Adrenal gland (tissue), 12 donors: Measurements from ENCODE around the gene MAD1L1. TPM values are rescaled to one million over a fixed set of nuclear protein-coding genes. Genes with fewer than 3 reads are reported as not detected.

Experiments
- DNase-seq, 7 donors: peaks; one replicate each; pipeline ENCODE4 v3.0.0-alpha.2; 2019 to 2020
- H3K27ac ChIP-seq, 5 donors: fragments of 200-600 bp; sonication (generic) in 4 of 5; 1 replicate in 3 of 5; 2 replicates in 2 of 5; pipeline versions ENCODE4 v1.5.1 to v1.8.0; 2016 to 2020; ENCODE audit warnings: mild to moderate bottlenecking in 1 of 5
- H3K27me3 ChIP-seq: fragments of 200-600 bp; 2 replicates; pipeline ENCODE4 v1.8.0; 2021
- H3K36me3 ChIP-seq, 2 donors: fragments of 200-600 bp; replicated peaks in 1 of 2; 1 replicate in 1 of 2; 2 replicates in 1 of 2; pipeline versions ENCODE4 v1.5.1 to v1.8.0; 2018 to 2022
- H3K4me1 ChIP-seq, 2 donors: fragments of 200-600 bp; replicated peaks in 1 of 2; 1 replicate in 1 of 2; 2 replicates in 1 of 2; pipeline versions ENCODE4 v1.5.1 to v1.8.0; 2018 to 2021
- H3K4me3 ChIP-seq, 4 donors: fragments of 200-600 bp; sonication (generic) in 3 of 4; one replicate each; pipeline ENCODE4 v1.5.1; 2016 to 2018
- H3K9me3 ChIP-seq, 3 donors: fragments of 200-600 bp; sonication (generic) in 1 of 3; replicated peaks in 1 of 3; 1 replicate in 2 of 3; 2 replicates in 1 of 3; pipeline versions ENCODE4 v1.5.1 to v1.8.0; 2016 to 2021
- CTCF ChIP-seq, 6 experiments: fragments of 450-650 bp in 4 of 6; fragments of 200-600 bp in 2 of 6; sonication (generic) in 1 of 6; IDR thresholded peaks; 1 replicate in 5 of 6; 2 replicates in 1 of 6; pipeline versions ENCODE4 v1.5.1 to v1.8.0; 2016 to 2021; ENCODE audit warnings: antibody characterized with exemption in 6 of 6, mild to moderate bottlenecking in 2 of 6, moderate library complexity in 1 of 6
- POLR2A ChIP-seq, 2 donors: fragments of 450-650 bp; IDR thresholded peaks; one replicate each; pipeline ENCODE4 v1.6.1; 2017; ENCODE audit warnings: antibody characterized with exemption in 2 of 2, mild to moderate bottlenecking in 2 of 2, moderate library complexity in 1 of 2
- WGBS, 4 donors: extraction: QIAGEN DNeasy Blood & Tissue Kit in 2 of 4; methylation state at CpG; one replicate each; pipeline versions ENCODE4 v1.1.5 to v1.1.7; 2013 to 2017; 5-methylcytosine and 5-hydroxymethylcytosine counted together
- intact Hi-C, 2 donors: fragments of 100-400 bp; cut with DNase I; formaldehyde crosslinking; loops; one replicate each; pipeline versions ENCODE4 v1.14.1 to v1.15.0; 2022 to 2023
- polyA plus RNA-seq, 3 donors: library from polyadenylated mRNA; stranded (reverse); fragments of 200-250 nt in 2 of 3; fragments of 350-450 nt in 1 of 3; fragmentation: Illumina TruSeq in 1 of 3; extraction: RNeasy Lipid Tissue Mini Kit (QIAGEN cat#74804) in 1 of 3; gene quantifications; one replicate each; pipeline ENCODE4 v1.2.3, GENCODE V29; 2013 to 2014
- total RNA-seq, 9 donors: library from RNA; depleted of rRNA in 4 of 9; stranded (reverse); fragments of >200 nt in 4 of 9; fragments of 120-200 nt in 1 of 9; fragmentation: NEBNext Ultra II Directional in 1 of 9; extraction: Animal tissue kit (Norgen Biotek cat#: 25700) in 1 of 9; gene quantifications; one replicate each; pipeline versions ENCODE4 v1.1.0 to v1.2.4, GENCODE V29; 2013 to 2023
- donor health status: healthy with polysubstance abuse.
- donor health status: Bipolar disorder and iron deficiency.
- donor health status: DM: yes; HTN: yes; CAD: no.
- donor health status: DM: no; HTN: no; CAD: no.
- donor health status: DM: no; HTN: no; CAD: no.
- donor health status: DM: yes; HTN: yes; CAD: no.

Gene MAD1L1
- total and polyA plus RNA-seq, 12 donors = 6.7 to 87.7 (median 28.9) TPM

- WGBS, 4 donors = 94 to 97% (median 96%) methylated on average over 18 to 35 of the region's 35 CpGs
- no peaks in the 10 kb centered on the region for H3K27me3 ChIP-seq
- intact Hi-C loops = no loop called here
- no peaks in the 10 kb centered on the region for H3K36me3 ChIP-seq
- DNase-seq = no peak
- no peak for TF ChIP-seq CTCF (IDR thresholded peaks at IDR 0.05)
- no peak for TF ChIP-seq POLR2A (IDR thresholded peaks at IDR 0.05)
- H3K4me3 ChIP-seq = no peak overlapping the region
- no peaks in the 10 kb centered on the region for H3K9me3 ChIP-seq
- peaks cover 0 to 9% of the 10 kb centered on the region in 2 donors for H3K4me1 ChIP-seq
- H3K27ac ChIP-seq = no peak overlapping the region
These were observed 85.9 kb downstream of the MAD1L1 start for GRCh38 chr7:2146676-2147472.

- no peak for DNase-seq
- WGBS, 4 donors = 94 to 96% (median 96%) methylated on average over 35 to 42 of the region's 42 CpGs
- no peaks in the 10 kb centered on the region for H3K36me3 ChIP-seq
These were observed 86.7 kb downstream of the MAD1L1 start for GRCh38 chr7:2145835-2146580.

GRCh38 chr7:2144926-2145325 lies 87.8 kb downstream of the MAD1L1 start:
- TF ChIP-seq CTCF (IDR thresholded peaks at IDR 0.05) (no peak), POLR2A (IDR thresholded peaks at IDR 0.05) (no peak)
- no peaks in the 10 kb centered on the region for H3K9me3 ChIP-seq
- H3K27me3 ChIP-seq = no peaks in the 10 kb centered on the region
- no peaks in the 10 kb centered on the region for H3K4me1 ChIP-seq
- no peak overlapping the region for H3K4me3 ChIP-seq
- H3K36me3 ChIP-seq = no peaks in the 10 kb centered on the region
- intact Hi-C loops = no loop called here
- WGBS, 4 donors = 93 to 97% (median 96%) methylated on average over 9 to 15 of the region's 15 CpGs
- H3K27ac ChIP-seq = no peak overlapping the region
- DNase-seq = no peak

More at GRCh38 chr7:2145835-2146580, 86.7 kb downstream of the MAD1L1 start:
- no peaks in the 10 kb centered on the region for H3K9me3 ChIP-seq
- no peaks in the 10 kb centered on the region for H3K27me3 ChIP-seq
- H3K4me1 ChIP-seq = peaks cover 0 to 4% of the 10 kb centered on the region in 2 donors
- TF ChIP-seq CTCF (IDR thresholded peaks at IDR 0.05) = no peak
- no peak for TF ChIP-seq POLR2A (IDR thresholded peaks at IDR 0.05)
- intact Hi-C loops = no loop called here
- no peak overlapping the region for H3K4me3 ChIP-seq
- no peak overlapping the region for H3K27ac ChIP-seq

- intact Hi-C loops = no loop called here
- H3K4me1 ChIP-seq = no peaks in the 10 kb centered on the region
- no peak for DNase-seq
- no peaks in the 10 kb centered on the region for H3K27me3 ChIP-seq
- H3K27ac ChIP-seq = no peak overlapping the region
- H3K4me3 ChIP-seq = no peak overlapping the region
- H3K36me3 ChIP-seq = no peaks in the 10 kb centered on the region
- no peak for TF ChIP-seq CTCF (IDR thresholded peaks at IDR 0.05)
- no peak for TF ChIP-seq POLR2A (IDR thresholded peaks at IDR 0.05)
- 93 to 98% (median 95%) methylated on average over 17 to 25 of the region's 25 CpGs for WGBS, 4 donors
- H3K9me3 ChIP-seq = no peaks in the 10 kb centered on the region
These were observed 88.7 kb downstream of the MAD1L1 start for GRCh38 chr7:2143981-2144595.
